Vagina (tissue), 2 donors: ENCODE data around the gene PARN. TPM values are rescaled to one million over a fixed set of nuclear protein-coding genes. Genes with fewer than 3 reads are reported as not detected.

Experiments
- DNase-seq, 2 donors: peaks; one replicate each; pipeline ENCODE4 v3.0.0-alpha.2; 2017; ENCODE audit errors: extremely low spot score in 2 of 2
- H3K27ac ChIP-seq: fragments of 200-600 bp; sonication (generic); one replicate; pipeline ENCODE4 v1.5.1; 2019
- H3K27me3 ChIP-seq: fragments of 200-600 bp; sonication (generic); one replicate; pipeline ENCODE4 v1.5.1; 2019
- H3K36me3 ChIP-seq, 2 donors: fragments of 200-600 bp; sonication (generic); one replicate each; pipeline ENCODE4 v1.5.1; 2017 to 2019
- H3K4me1 ChIP-seq: fragments of 200-600 bp; sonication (generic); one replicate; pipeline ENCODE4 v1.5.1; 2019
- H3K4me3 ChIP-seq, 2 donors: fragments of 200-600 bp; sonication (generic); 1 replicate in 1 of 2; 2 replicates in 1 of 2; pipeline ENCODE4 v1.5.1; 2016 to 2019
- H3K9me3 ChIP-seq: fragments of 200-600 bp; sonication (generic); one replicate; pipeline ENCODE4 v1.5.1; 2019
- CTCF ChIP-seq, 3 experiments: fragments of 450-650 bp in 2 of 3; fragments of 200-600 bp in 1 of 3; sonication (generic) in 1 of 3; IDR thresholded peaks; one replicate each; pipeline ENCODE4 v1.5.1; 2017 to 2019; ENCODE audit warnings: antibody characterized with exemption in 3 of 3, mild to moderate bottlenecking in 2 of 3, moderate library complexity in 2 of 3
- POLR2A ChIP-seq, 2 donors: fragments of 450-650 bp; IDR thresholded peaks; one replicate each; pipeline ENCODE4 v1.6.1; 2017; ENCODE audit warnings: antibody characterized with exemption in 2 of 2, mild to moderate bottlenecking in 2 of 2, moderate library complexity in 2 of 2
- POLR2AphosphoS5 ChIP-seq, 2 donors: sonication (generic); formaldehyde crosslinking; IDR thresholded peaks; one replicate each; pipeline ENCODE4 v1.9.0; 2017; ENCODE audit warnings: antibody characterized with exemption in 2 of 2, mild to moderate bottlenecking in 2 of 2, low read depth in 1 of 2; ENCODE audit not compliant: insufficient read depth in 1 of 2
- intact Hi-C: fragments of 100-400 bp; cut with DNase I; formaldehyde crosslinking; loops from one replicate; pipeline ENCODE4 v1.15.1; 2023
- total RNA-seq: library from RNA; depleted of rRNA; stranded (reverse); fragments of >200 nt; gene quantifications from one replicate; pipeline ENCODE4 v1.2.3, GENCODE V29; 2016

Gene PARN
- total RNA-seq, 1 donor from 2014 or later, result 39.3 TPM

- Histone ChIP-seq H3K27me3 (no peaks in the 10 kb centered on the region), H3K27ac (no peak overlapping the region), H3K9me3 (no peaks in the 10 kb centered on the region), H3K36me3 (no peaks in the 10 kb centered on the region), H3K4me3 (no peak overlapping the region), H3K4me1 (peaks cover 21% of the 10 kb centered on the region)
- intact Hi-C loops, result no loop called here
- TF ChIP-seq POLR2A (IDR thresholded peaks at IDR 0.05) (no peak), CTCF (IDR thresholded peaks at IDR 0.05) (no peak), POLR2AphosphoS5 (IDR thresholded peaks at IDR 0.05; ENCODE audit: insufficient read depth in 1 of 2, low read depth in 1 of 2) (no peak)
- DNase-seq, result no peak
These were observed 64.4 kb downstream of the PARN start for GRCh38 chr16:14565688-14566025.

GRCh38 chr16:14564861-14565687 is 65.0 kb downstream of the PARN start:
- no peak for DNase-seq
- H3K4me1 ChIP-seq, result peaks cover 21% of the 10 kb centered on the region
- no peak overlapping the region for H3K4me3 ChIP-seq
- no peaks in the 10 kb centered on the region for H3K9me3 ChIP-seq
- no peaks in the 10 kb centered on the region for H3K36me3 ChIP-seq
- intact Hi-C loops, result no loop called here
- TF ChIP-seq POLR2AphosphoS5 (IDR thresholded peaks at IDR 0.05; ENCODE audit: insufficient read depth in 1 of 2, low read depth in 1 of 2), result no peak
- TF ChIP-seq POLR2A (IDR thresholded peaks at IDR 0.05), result no peak
- no peak for TF ChIP-seq CTCF (IDR thresholded peaks at IDR 0.05)
- H3K27ac ChIP-seq, result no peak overlapping the region
- no peaks in the 10 kb centered on the region for H3K27me3 ChIP-seq

GRCh38 chr16:14564323-14564722 is 65.7 kb downstream of the PARN start:
- H3K27ac ChIP-seq, result no peak overlapping the region

GRCh38 chr16:14562691-14563491 is 67.2 kb downstream of the PARN start:
- H3K27me3 ChIP-seq, result no peaks in the 10 kb centered on the region
- no peak overlapping the region for H3K27ac ChIP-seq
- no peak overlapping the region for H3K4me3 ChIP-seq
- intact Hi-C loops, result no loop called here
- no peaks in the 10 kb centered on the region for H3K9me3 ChIP-seq
- no peak for DNase-seq
- H3K36me3 ChIP-seq, result no peaks in the 10 kb centered on the region
- H3K4me1 ChIP-seq, result peaks cover 21% of the 10 kb centered on the region
- TF ChIP-seq POLR2AphosphoS5 (IDR thresholded peaks at IDR 0.05; ENCODE audit: insufficient read depth in 1 of 2, low read depth in 1 of 2) (peak in 1 of 2 donors; percentile 53), POLR2A (IDR thresholded peaks at IDR 0.05) (no peak), CTCF (IDR thresholded peaks at IDR 0.05) (no peak)

More at GRCh38 chr16:14564323-14564722, 65.7 kb downstream of the PARN start:
- Histone ChIP-seq H3K4me1 (peaks cover 21% of the 10 kb centered on the region), H3K9me3 (no peaks in the 10 kb centered on the region), H3K4me3 (no peak overlapping the region), H3K27me3 (no peaks in the 10 kb centered on the region), H3K36me3 (no peaks in the 10 kb centered on the region)
- TF ChIP-seq CTCF (IDR thresholded peaks at IDR 0.05) (no peak), POLR2AphosphoS5 (IDR thresholded peaks at IDR 0.05; ENCODE audit: insufficient read depth in 1 of 2, low read depth in 1 of 2) (no peak), POLR2A (IDR thresholded peaks at IDR 0.05) (no peak)
- intact Hi-C loops, result no loop called here
- no peak for DNase-seq
